Thoracic aorta (tissue), 2 donors: ENCODE data around the gene ITGA3. TPM values are rescaled to one million over a fixed set of nuclear protein-coding genes. Genes with fewer than 3 reads are reported as not detected.
A peak's percentile ranks its signal among the peaks of the same experiment; 100 is the strongest.

ENCODE experiments used
- ATAC-seq: fragments of 150-250 bp; one replicate; pipeline ENCODE4 v1.8.0; 2017; ENCODE audit warnings: low read depth; ENCODE audit not compliant: insufficient number of reproducible peaks, low FRiP score
- DNase-seq: peaks from one replicate; pipeline ENCODE4 v3.0.0-alpha.2; 2020; ENCODE audit warnings: low spot score
- H3K27ac ChIP-seq, 2 donors: fragments of 200-600 bp; sonication (generic); 1 replicate in 1 of 2; 2 replicates in 1 of 2; pipeline ENCODE4 v1.5.1; 2016; ENCODE audit warnings: mild to moderate bottlenecking in 2 of 2, moderate library complexity in 2 of 2
- H3K27me3 ChIP-seq: fragments of 200-600 bp; sonication (generic); replicated peaks from 2 replicates; pipeline ENCODE4 v1.6.0; 2016; ENCODE audit warnings: mild to moderate bottlenecking; ENCODE audit not compliant: insufficient read depth
- H3K36me3 ChIP-seq: fragments of 200-600 bp; sonication (generic); one replicate; pipeline ENCODE4 v1.5.1; 2016
- H3K4me1 ChIP-seq, 2 donors: fragments of 200-600 bp; sonication (generic); 1 replicate in 1 of 2; 2 replicates in 1 of 2; pipeline versions ENCODE4 v1.5.1 to v1.6.0; 2016; ENCODE audit warnings: low read depth in 2 of 2, mild to moderate bottlenecking in 1 of 2; ENCODE audit not compliant: control insufficient read depth in 1 of 2
- H3K4me3 ChIP-seq: fragments of 200-600 bp; sonication (generic); 2 replicates; pipeline ENCODE4 v1.5.1; 2016; ENCODE audit warnings: mild to moderate bottlenecking
- H3K9me3 ChIP-seq: fragments of 200-600 bp; sonication (generic); 2 replicates; pipeline ENCODE4 v1.5.1; 2016
- total RNA-seq, 2 donors: library from RNA; depleted of rRNA; stranded (reverse); fragments of >200 nt; gene quantifications; one replicate each; pipeline versions ENCODE4 v1.1.0 to v1.2.3, GENCODE V29; 2016
- TF ChIP-seq, protein P1 (sequence below): fragments of 200-600 bp; sonication (generic); IDR thresholded peaks from one replicate; pipeline ENCODE4 v1.5.1; 2019; ENCODE audit warnings: antibody characterized with exemption

The ITGA3 gene
- total RNA-seq, 2 donors from 2014 or later: 197 to 260 TPM

DNA sequence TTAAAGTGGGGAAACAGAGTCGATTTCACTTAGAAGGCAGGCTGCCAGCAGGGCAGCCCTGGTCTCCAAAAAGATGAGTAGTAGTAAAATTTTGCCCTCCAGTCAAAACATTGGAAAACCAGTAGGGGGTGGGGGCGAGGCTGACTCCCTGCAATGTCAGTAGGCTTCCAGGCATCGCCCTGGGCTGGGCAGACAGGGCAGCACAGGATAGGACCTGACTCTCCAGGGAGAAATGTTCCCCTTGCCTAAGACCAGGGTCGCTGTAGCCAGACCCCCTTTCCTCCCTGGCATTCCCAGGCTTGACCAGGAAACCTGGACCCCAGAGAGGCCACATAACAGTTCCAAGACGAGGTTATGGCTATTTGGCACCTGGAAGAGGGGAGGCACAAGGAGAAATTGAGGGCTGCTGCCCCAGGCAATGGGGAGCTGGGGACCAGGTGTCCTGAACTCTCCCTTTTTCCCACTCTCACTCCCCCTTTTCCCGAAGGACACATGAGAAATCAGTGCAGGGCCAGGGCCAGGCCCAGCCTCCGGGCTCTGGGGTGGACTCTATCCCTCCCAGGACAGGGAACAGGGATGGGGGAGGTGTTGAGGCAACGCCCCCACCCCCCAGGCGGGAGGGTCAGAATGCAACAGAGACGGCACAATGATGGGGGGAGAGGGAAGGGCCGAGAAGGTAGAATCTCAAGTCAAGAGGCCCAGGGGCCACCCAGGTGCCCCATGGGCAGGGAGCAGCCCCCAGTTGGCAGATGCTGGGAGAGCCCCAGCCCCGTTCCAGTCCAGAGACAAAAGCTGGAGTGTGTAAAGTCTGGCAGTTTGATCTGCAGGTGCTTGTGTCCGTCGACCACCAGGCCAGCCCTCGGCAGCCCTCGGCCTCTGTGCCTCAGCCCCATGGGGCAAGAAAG is 78.5 kb downstream of the ITGA3 start:
- H3K36me3 ChIP-seq: peaks cover 49% of the 10 kb centered on the region
- H3K4me3 ChIP-seq: no peak overlapping the region
- TF ChIP-seq, protein P1, sequence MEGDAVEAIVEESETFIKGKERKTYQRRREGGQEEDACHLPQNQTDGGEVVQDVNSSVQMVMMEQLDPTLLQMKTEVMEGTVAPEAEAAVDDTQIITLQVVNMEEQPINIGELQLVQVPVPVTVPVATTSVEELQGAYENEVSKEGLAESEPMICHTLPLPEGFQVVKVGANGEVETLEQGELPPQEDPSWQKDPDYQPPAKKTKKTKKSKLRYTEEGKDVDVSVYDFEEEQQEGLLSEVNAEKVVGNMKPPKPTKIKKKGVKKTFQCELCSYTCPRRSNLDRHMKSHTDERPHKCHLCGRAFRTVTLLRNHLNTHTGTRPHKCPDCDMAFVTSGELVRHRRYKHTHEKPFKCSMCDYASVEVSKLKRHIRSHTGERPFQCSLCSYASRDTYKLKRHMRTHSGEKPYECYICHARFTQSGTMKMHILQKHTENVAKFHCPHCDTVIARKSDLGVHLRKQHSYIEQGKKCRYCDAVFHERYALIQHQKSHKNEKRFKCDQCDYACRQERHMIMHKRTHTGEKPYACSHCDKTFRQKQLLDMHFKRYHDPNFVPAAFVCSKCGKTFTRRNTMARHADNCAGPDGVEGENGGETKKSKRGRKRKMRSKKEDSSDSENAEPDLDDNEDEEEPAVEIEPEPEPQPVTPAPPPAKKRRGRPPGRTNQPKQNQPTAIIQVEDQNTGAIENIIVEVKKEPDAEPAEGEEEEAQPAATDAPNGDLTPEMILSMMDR: no peak
- DNase-seq (no peak), ATAC-seq (no peak)
- peak overlapping the region; percentile 86 to 93 for H3K27ac ChIP-seq
- no peaks in the 10 kb centered on the region for H3K27me3 ChIP-seq
- H3K4me1 ChIP-seq: peaks cover 29 to 49% of the 10 kb centered on the region in 2 donors
- no peaks in the 10 kb centered on the region for H3K9me3 ChIP-seq

- DNase-seq: no peak
- ATAC-seq: no peak
- Histone ChIP-seq H3K36me3 (peaks cover 58% of the 10 kb centered on the region), H3K27me3 (no peaks in the 10 kb centered on the region), H3K4me3 (no peak overlapping the region), H3K27ac (no peak overlapping the region), H3K4me1 (peaks cover 28 to 50% of the 10 kb centered on the region in 2 donors), H3K9me3 (no peaks in the 10 kb centered on the region)
- TF ChIP-seq, protein P1: no peak
These were observed 79.6 kb downstream of the ITGA3 start for GRCh38 chr17:50135316-50136095.

- peaks cover 24 to 45% of the 10 kb centered on the region in 2 donors for H3K4me1 ChIP-seq
- no peaks in the 10 kb centered on the region for H3K9me3 ChIP-seq
- no peak overlapping the region for H3K4me3 ChIP-seq
- TF ChIP-seq, protein P1: no peak
- H3K27me3 ChIP-seq: no peaks in the 10 kb centered on the region
- H3K36me3 ChIP-seq: peaks cover 65% of the 10 kb centered on the region
- no peak for DNase-seq
- ATAC-seq: no peak
- no peak overlapping the region for H3K27ac ChIP-seq
These were observed 80.3 kb downstream of the ITGA3 start for GRCh38 chr17:50136096-50136687.

GRCh38 chr17:50137042-50137441 is 81.1 kb downstream of the ITGA3 start:
- Histone ChIP-seq H3K27me3 (no peaks in the 10 kb centered on the region), H3K4me1 (peaks cover 25 to 36% of the 10 kb centered on the region in 2 donors), H3K9me3 (no peaks in the 10 kb centered on the region), H3K27ac (peak overlapping the region in 1 of 2 donors; percentile 7), H3K4me3 (no peak overlapping the region), H3K36me3 (peaks cover 66% of the 10 kb centered on the region)
- TF ChIP-seq, protein P1: no peak
- DNase-seq (no peak), ATAC-seq (no peak)
